HEK293 (cell line): ENCODE data around the gene PARVA.

Source experiments
- CTCF ChIA-PET: fragments of 350-600 bp; formaldehyde crosslinking; extraction: SDS; loops from one replicate; lab custom pipeline; 2021; ENCODE audit warnings: antibody characterized with exemption; lab: Yijun Ruan, JAX
- POLR2A ChIA-PET: fragments of 300-600 bp; formaldehyde crosslinking; extraction: SDS; loops from one replicate; lab custom pipeline; 2020; ENCODE audit warnings: antibody characterized with exemption, inconsistent platforms; lab: Yijun Ruan, JAX
- H3K27ac ChIP-seq: fragments of 200-500 bp; sonication (Bioruptor generic); 2 replicates; pipeline ENCODE4 v1.5.1; 2014; ENCODE audit warnings: low read depth, low read length, control low read depth, inconsistent platforms; ENCODE audit errors: extremely low read depth
- H3K36me3 ChIP-seq, 2 experiments: fragments of 200-500 bp in 1 of 2; sonication (Bioruptor generic) in 1 of 2; 1 replicate in 1 of 2; 2 replicates in 1 of 2; pipeline ENCODE4 v1.5.1; 2014 to 2017; ENCODE audit warnings: inconsistent platforms in 2 of 2, low read length in 2 of 2; ENCODE audit not compliant: control insufficient read depth in 2 of 2, insufficient read depth in 1 of 2
- H3K4me1 ChIP-seq: fragments of 200-500 bp; sonication (Bioruptor generic); 2 replicates; pipeline ENCODE4 v1.5.1; 2014; ENCODE audit warnings: mild to moderate bottlenecking, low read length, inconsistent platforms; ENCODE audit not compliant: control insufficient read depth, insufficient read depth
- H3K4me3 ChIP-seq: 2 replicates; pipeline ENCODE4 v1.5.1; 2011; ENCODE audit warnings: low read depth, mild to moderate bottlenecking, control low read depth, low read length, moderate library complexity
- H3K9me3 ChIP-seq: fragments of 200-500 bp; sonication (Bioruptor generic); 2 replicates; pipeline ENCODE4 v1.5.1; 2014; ENCODE audit warnings: low read depth, low read length, inconsistent platforms; ENCODE audit not compliant: control insufficient read depth, insufficient read depth
- SCRT2 ChIP-seq: fragments of 450-650 bp; formaldehyde crosslinking; IDR thresholded peaks from 2 replicates; pipeline ENCODE4 v1.5.1; 2016; ENCODE audit warnings: missing biosample characterization, missing genetic modification characterization
- SP7 ChIP-seq: fragments of 450-650 bp; formaldehyde crosslinking; IDR thresholded peaks from 2 replicates; pipeline ENCODE4 v1.5.1; 2016; ENCODE audit warnings: missing biosample characterization, missing genetic modification characterization
- YY1 ChIP-seq: fragments of 450-650 bp; formaldehyde crosslinking; IDR thresholded peaks from 2 replicates; pipeline ENCODE4 v1.5.1; 2018; ENCODE audit warnings: missing biosample characterization, missing genetic modification characterization
- YY2 ChIP-seq: fragments of 450-650 bp; formaldehyde crosslinking; IDR thresholded peaks from 2 replicates; pipeline ENCODE4 v1.5.1; 2016; ENCODE audit warnings: missing biosample characterization, missing genetic modification characterization
- ZBTB48 ChIP-seq: fragments of 450-650 bp; formaldehyde crosslinking; IDR thresholded peaks from 2 replicates; pipeline ENCODE4 v1.5.1; 2016; ENCODE audit warnings: missing biosample characterization, missing genetic modification characterization
- ZFP69B ChIP-seq: fragments of 450-650 bp; formaldehyde crosslinking; IDR thresholded peaks from 2 replicates; pipeline ENCODE4 v1.5.1; 2016; ENCODE audit warnings: missing biosample characterization, missing genetic modification characterization
- ZNF211 ChIP-seq: fragments of 450-650 bp; formaldehyde crosslinking; IDR thresholded peaks from 2 replicates; pipeline ENCODE4 v1.5.1; 2016; ENCODE audit warnings: low read depth, missing biosample characterization, missing genetic modification characterization
- ZNF266 ChIP-seq: fragments of 450-650 bp; formaldehyde crosslinking; IDR thresholded peaks from 2 replicates; pipeline ENCODE4 v1.5.1; 2016; ENCODE audit warnings: missing biosample characterization, missing genetic modification characterization, low read depth
- ZNF423 ChIP-seq: fragments of 450-650 bp; formaldehyde crosslinking; IDR thresholded peaks from 2 replicates; pipeline ENCODE4 v1.5.1; 2016; ENCODE audit warnings: missing biosample characterization, missing genetic modification characterization
- ZNF571 ChIP-seq: fragments of 450-650 bp; formaldehyde crosslinking; IDR thresholded peaks from 2 replicates; pipeline ENCODE4 v1.5.0; 2017; ENCODE audit warnings: missing biosample characterization, missing genetic modification characterization
- ZNF596 ChIP-seq: fragments of 450-650 bp; IDR thresholded peaks from 2 replicates; pipeline ENCODE4 v1.5.0; 2018; ENCODE audit warnings: missing biosample characterization, mild to moderate bottlenecking, missing genetic modification characterization, moderate library complexity
- TF ChIP-seq, protein P1 (sequence below): fragments of 450-650 bp; formaldehyde crosslinking; IDR thresholded peaks from 2 replicates; pipeline ENCODE4 v1.5.1; 2017; ENCODE audit warnings: missing biosample characterization, missing genetic modification characterization
- TF ChIP-seq, protein P2 (sequence below): fragments of 450-650 bp; formaldehyde crosslinking; IDR thresholded peaks from 2 replicates; pipeline ENCODE4 v1.5.1; 2017; ENCODE audit warnings: missing biosample characterization, mild to moderate bottlenecking, missing genetic modification characterization, moderate library complexity
- TF ChIP-seq, protein P3 (sequence below): fragments of 450-650 bp; formaldehyde crosslinking; IDR thresholded peaks from 2 replicates; pipeline ENCODE4 v1.5.1; 2016; ENCODE audit warnings: missing biosample characterization, missing genetic modification characterization
- TF ChIP-seq, protein P4 (sequence below): fragments of 450-650 bp; IDR thresholded peaks from 2 replicates; pipeline ENCODE4 v1.5.1; 2018; ENCODE audit warnings: missing biosample characterization, mild to moderate bottlenecking, missing genetic modification characterization
- TF ChIP-seq, protein P5 (sequence below): fragments of 450-650 bp; formaldehyde crosslinking; IDR thresholded peaks from 2 replicates; pipeline ENCODE4 v1.5.1; 2016; ENCODE audit warnings: missing biosample characterization, missing genetic modification characterization, borderline replicate concordance
- TF ChIP-seq, protein P6 (sequence below): fragments of 450-650 bp; formaldehyde crosslinking; IDR thresholded peaks from 2 replicates; pipeline ENCODE4 v1.5.1; 2016; ENCODE audit warnings: missing biosample characterization, missing genetic modification characterization, low read depth
- TF ChIP-seq, protein P7 (sequence below): fragments of 450-650 bp; formaldehyde crosslinking; IDR thresholded peaks from 2 replicates; pipeline ENCODE4 v1.5.1; 2016; ENCODE audit warnings: missing biosample characterization, missing genetic modification characterization
- TF ChIP-seq, protein P8 (sequence below): fragments of 450-650 bp; formaldehyde crosslinking; IDR thresholded peaks from 2 replicates; pipeline ENCODE4 v1.5.1; 2016; ENCODE audit warnings: missing biosample characterization, missing genetic modification characterization

PARVA gene

DNA sequence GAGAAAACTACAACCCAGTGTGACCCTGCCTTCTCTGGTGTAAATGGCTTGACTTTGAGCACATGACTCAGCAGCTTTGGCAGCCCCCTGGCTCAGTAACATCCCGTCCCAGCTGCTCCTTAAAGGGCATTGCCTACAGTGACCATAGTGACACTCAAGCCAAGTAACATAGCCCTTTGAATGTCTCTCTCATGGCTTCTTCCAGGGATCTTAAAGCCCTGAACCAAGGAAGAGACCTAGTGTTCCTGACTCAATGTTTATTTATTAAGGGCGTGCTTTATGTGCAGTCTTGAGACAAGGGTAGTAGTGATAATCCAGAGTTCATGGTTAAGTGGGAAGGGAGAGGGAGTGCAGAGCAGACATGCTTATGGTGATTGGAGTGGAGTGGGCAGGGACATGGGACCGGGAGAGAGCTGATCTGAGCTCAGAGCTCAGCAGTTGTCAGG, 125.7 kb downstream of the PARVA start:
- CTCF ChIA-PET: interaction anchor here (0.5 to 0.6 kb wide), 2 partner anchors 329 to 1177 kb away, joined by 3 to 4 read pairs; no protein-coding TSS in a partner anchor
- H3K4me3 ChIP-seq: no peak overlapping the region
- H3K36me3 ChIP-seq: peaks cover 0 to 6% of the 10 kb centered on the region in 2 experiments; a peak in 1 of 3 replicates
- POLR2A ChIA-PET: no interaction called here
- H3K9me3 ChIP-seq: no peaks in the 10 kb centered on the region
- H3K4me1 ChIP-seq: peaks cover 7% of the 10 kb centered on the region; the same call in 1 of the 2 replicates
- H3K27ac ChIP-seq: no peak overlapping the region
- TF ChIP-seq, protein P1, sequence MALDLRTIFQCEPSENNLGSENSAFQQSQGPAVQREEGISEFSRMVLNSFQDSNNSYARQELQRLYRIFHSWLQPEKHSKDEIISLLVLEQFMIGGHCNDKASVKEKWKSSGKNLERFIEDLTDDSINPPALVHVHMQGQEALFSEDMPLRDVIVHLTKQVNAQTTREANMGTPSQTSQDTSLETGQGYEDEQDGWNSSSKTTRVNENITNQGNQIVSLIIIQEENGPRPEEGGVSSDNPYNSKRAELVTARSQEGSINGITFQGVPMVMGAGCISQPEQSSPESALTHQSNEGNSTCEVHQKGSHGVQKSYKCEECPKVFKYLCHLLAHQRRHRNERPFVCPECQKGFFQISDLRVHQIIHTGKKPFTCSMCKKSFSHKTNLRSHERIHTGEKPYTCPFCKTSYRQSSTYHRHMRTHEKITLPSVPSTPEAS (tag by site-specific recombination): no peak
- TF ChIP-seq ZNF571 (tag by site-specific recombination): no peak
- TF ChIP-seq, protein P2, sequence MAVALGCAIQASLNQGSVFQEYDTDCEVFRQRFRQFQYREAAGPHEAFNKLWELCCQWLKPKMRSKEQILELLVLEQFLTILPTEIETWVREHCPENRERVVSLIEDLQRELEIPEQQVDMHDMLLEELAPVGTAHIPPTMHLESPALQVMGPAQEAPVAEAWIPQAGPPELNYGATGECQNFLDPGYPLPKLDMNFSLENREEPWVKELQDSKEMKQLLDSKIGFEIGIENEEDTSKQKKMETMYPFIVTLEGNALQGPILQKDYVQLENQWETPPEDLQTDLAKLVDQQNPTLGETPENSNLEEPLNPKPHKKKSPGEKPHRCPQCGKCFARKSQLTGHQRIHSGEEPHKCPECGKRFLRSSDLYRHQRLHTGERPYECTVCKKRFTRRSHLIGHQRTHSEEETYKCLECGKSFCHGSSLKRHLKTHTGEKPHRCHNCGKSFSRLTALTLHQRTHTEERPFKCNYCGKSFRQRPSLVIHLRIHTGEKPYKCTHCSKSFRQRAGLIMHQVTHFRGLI (tag by site-specific recombination): no peak
- no peak for TF ChIP-seq ZNF596 (tag by site-specific recombination)
- TF ChIP-seq, protein P3, sequence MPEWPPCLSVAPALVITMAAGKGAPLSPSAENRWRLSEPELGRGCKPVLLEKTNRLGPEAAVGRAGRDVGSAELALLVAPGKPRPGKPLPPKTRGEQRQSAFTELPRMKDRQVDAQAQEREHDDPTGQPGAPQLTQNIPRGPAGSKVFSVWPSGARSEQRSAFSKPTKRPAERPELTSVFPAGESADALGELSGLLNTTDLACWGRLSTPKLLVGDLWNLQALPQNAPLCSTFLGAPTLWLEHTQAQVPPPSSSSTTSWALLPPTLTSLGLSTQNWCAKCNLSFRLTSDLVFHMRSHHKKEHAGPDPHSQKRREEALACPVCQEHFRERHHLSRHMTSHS: no peak
- no peak for TF ChIP-seq YY2
- no peak for TF ChIP-seq ZFP69B (tag by site-specific recombination)
- TF ChIP-seq, protein P4, sequence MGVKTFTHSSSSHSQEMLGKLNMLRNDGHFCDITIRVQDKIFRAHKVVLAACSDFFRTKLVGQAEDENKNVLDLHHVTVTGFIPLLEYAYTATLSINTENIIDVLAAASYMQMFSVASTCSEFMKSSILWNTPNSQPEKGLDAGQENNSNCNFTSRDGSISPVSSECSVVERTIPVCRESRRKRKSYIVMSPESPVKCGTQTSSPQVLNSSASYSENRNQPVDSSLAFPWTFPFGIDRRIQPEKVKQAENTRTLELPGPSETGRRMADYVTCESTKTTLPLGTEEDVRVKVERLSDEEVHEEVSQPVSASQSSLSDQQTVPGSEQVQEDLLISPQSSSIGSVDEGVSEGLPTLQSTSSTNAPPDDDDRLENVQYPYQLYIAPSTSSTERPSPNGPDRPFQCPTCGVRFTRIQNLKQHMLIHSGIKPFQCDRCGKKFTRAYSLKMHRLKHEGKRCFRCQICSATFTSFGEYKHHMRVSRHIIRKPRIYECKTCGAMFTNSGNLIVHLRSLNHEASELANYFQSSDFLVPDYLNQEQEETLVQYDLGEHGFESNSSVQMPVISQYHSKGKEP: no peak
- no peak for TF ChIP-seq ZNF423 (tag by site-specific recombination)
- no peak for TF ChIP-seq SCRT2 (tag by site-specific recombination)
- TF ChIP-seq, protein P5, sequence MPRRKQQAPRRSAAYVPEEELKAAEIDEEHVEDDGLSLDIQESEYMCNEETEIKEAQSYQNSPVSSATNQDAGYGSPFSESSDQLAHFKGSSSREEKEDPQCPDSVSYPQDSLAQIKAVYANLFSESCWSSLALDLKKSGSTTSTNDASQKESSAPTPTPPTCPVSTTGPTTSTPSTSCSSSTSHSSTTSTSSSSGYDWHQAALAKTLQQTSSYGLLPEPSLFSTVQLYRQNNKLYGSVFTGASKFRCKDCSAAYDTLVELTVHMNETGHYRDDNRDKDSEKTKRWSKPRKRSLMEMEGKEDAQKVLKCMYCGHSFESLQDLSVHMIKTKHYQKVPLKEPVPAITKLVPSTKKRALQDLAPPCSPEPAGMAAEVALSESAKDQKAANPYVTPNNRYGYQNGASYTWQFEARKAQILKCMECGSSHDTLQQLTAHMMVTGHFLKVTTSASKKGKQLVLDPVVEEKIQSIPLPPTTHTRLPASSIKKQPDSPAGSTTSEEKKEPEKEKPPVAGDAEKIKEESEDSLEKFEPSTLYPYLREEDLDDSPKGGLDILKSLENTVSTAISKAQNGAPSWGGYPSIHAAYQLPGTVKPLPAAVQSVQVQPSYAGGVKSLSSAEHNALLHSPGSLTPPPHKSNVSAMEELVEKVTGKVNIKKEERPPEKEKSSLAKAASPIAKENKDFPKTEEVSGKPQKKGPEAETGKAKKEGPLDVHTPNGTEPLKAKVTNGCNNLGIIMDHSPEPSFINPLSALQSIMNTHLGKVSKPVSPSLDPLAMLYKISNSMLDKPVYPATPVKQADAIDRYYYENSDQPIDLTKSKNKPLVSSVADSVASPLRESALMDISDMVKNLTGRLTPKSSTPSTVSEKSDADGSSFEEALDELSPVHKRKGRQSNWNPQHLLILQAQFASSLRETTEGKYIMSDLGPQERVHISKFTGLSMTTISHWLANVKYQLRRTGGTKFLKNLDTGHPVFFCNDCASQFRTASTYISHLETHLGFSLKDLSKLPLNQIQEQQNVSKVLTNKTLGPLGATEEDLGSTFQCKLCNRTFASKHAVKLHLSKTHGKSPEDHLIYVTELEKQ (tag by site-specific recombination): no peak
- no peak for TF ChIP-seq YY1 (tag by site-specific recombination)
- TF ChIP-seq, protein P6, sequence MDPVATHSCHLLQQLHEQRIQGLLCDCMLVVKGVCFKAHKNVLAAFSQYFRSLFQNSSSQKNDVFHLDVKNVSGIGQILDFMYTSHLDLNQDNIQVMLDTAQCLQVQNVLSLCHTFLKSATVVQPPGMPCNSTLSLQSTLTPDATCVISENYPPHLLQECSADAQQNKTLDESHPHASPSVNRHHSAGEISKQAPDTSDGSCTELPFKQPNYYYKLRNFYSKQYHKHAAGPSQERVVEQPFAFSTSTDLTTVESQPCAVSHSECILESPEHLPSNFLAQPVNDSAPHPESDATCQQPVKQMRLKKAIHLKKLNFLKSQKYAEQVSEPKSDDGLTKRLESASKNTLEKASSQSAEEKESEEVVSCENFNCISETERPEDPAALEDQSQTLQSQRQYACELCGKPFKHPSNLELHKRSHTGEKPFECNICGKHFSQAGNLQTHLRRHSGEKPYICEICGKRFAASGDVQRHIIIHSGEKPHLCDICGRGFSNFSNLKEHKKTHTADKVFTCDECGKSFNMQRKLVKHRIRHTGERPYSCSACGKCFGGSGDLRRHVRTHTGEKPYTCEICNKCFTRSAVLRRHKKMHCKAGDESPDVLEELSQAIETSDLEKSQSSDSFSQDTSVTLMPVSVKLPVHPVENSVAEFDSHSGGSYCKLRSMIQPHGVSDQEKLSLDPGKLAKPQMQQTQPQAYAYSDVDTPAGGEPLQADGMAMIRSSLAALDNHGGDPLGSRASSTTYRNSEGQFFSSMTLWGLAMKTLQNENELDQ: no peak
- no peak for TF ChIP-seq ZNF211 (tag by site-specific recombination)
- TF ChIP-seq ZBTB48 (tag by site-specific recombination): no peak
- TF ChIP-seq, protein P7, sequence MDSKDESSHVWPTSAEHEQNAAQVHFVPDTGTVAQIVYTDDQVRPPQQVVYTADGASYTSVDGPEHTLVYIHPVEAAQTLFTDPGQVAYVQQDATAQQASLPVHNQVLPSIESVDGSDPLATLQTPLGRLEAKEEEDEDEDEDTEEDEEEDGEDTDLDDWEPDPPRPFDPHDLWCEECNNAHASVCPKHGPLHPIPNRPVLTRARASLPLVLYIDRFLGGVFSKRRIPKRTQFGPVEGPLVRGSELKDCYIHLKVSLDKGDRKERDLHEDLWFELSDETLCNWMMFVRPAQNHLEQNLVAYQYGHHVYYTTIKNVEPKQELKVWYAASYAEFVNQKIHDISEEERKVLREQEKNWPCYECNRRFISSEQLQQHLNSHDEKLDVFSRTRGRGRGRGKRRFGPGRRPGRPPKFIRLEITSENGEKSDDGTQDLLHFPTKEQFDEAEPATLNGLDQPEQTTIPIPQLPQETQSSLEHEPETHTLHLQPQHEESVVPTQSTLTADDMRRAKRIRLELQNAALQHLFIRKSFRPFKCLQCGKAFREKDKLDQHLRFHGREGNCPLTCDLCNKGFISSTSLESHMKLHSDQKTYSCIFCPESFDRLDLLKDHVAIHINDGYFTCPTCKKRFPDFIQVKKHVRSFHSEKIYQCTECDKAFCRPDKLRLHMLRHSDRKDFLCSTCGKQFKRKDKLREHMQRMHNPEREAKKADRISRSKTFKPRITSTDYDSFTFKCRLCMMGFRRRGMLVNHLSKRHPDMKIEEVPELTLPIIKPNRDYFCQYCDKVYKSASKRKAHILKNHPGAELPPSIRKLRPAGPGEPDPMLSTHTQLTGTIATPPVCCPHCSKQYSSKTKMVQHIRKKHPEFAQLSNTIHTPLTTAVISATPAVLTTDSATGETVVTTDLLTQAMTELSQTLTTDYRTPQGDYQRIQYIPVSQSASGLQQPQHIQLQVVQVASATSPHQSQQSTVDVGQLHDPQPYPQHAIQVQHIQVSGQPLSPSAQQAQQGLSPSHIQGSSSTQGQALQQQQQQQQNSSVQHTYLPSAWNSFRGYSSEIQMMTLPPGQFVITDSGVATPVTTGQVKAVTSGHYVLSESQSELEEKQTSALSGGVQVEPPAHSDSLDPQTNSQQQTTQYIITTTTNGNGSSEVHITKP (tag by site-specific recombination): no peak
- no peak for TF ChIP-seq SP7 (tag by site-specific recombination)
- no peak for TF ChIP-seq ZNF266 (tag by site-specific recombination)
- TF ChIP-seq, protein P8, sequence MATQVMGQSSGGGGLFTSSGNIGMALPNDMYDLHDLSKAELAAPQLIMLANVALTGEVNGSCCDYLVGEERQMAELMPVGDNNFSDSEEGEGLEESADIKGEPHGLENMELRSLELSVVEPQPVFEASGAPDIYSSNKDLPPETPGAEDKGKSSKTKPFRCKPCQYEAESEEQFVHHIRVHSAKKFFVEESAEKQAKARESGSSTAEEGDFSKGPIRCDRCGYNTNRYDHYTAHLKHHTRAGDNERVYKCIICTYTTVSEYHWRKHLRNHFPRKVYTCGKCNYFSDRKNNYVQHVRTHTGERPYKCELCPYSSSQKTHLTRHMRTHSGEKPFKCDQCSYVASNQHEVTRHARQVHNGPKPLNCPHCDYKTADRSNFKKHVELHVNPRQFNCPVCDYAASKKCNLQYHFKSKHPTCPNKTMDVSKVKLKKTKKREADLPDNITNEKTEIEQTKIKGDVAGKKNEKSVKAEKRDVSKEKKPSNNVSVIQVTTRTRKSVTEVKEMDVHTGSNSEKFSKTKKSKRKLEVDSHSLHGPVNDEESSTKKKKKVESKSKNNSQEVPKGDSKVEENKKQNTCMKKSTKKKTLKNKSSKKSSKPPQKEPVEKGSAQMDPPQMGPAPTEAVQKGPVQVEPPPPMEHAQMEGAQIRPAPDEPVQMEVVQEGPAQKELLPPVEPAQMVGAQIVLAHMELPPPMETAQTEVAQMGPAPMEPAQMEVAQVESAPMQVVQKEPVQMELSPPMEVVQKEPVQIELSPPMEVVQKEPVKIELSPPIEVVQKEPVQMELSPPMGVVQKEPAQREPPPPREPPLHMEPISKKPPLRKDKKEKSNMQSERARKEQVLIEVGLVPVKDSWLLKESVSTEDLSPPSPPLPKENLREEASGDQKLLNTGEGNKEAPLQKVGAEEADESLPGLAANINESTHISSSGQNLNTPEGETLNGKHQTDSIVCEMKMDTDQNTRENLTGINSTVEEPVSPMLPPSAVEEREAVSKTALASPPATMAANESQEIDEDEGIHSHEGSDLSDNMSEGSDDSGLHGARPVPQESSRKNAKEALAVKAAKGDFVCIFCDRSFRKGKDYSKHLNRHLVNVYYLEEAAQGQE (tag by site-specific recombination): no peak
